Measurements from ENCODE around the gene SCMH1.

DNA sequence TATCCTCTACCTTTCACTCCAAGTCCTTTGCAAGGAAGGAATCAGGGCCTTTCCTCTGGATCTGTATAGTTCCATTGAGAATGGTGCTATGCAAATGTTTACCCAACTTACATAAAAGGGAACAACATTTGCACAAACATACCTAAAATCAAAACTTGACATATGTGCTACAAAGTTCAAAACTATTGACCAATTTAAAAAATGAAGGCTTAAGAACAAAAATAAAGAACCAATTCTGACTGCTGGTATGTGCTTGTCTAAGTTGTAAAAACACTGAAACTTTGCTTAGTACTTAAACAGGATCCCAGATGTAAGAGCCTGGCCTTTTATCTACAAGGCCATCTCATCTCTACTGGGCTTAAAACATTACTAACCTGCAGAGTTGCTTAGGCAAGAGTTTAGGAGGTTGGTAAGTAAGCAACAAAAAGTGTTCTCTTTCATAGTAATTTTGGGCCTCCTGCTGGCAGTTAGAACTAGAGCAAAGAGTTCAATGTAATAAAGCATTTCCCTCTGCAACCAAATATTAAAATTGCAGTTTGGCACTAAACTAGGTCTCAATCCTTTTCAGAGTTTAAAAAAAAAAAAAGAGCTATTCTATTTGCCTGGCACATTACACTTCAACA, 2.0 kb downstream of the SCMH1 start:
- peak; percentile 51 for TF ChIP-seq CTCF (IDR thresholded peaks at IDR 0.05; ENCODE audit: low read depth, low read length, missing input control)
- TF ChIP-seq FOXA2 (IDR thresholded peaks at IDR 0.05) = peak; percentile 40
- TF ChIP-seq ZBTB33 (IDR thresholded peaks at IDR 0.05) = no peak
- TF ChIP-seq SP1 (IDR thresholded peaks at IDR 0.05) = peak; percentile 47
- peak; percentile 79 to 80 for TF ChIP-seq RAD21 (IDR thresholded peaks at IDR 0.05)
- peak; percentile 39 to 43 for TF ChIP-seq JUND (IDR thresholded peaks at IDR 0.05)
- TF ChIP-seq YY1 (IDR thresholded peaks at IDR 0.05) = no peak
- no peak for TF ChIP-seq TAF1 (conservative IDR thresholded peaks at IDR 0.05)
- TF ChIP-seq, protein P1, sequence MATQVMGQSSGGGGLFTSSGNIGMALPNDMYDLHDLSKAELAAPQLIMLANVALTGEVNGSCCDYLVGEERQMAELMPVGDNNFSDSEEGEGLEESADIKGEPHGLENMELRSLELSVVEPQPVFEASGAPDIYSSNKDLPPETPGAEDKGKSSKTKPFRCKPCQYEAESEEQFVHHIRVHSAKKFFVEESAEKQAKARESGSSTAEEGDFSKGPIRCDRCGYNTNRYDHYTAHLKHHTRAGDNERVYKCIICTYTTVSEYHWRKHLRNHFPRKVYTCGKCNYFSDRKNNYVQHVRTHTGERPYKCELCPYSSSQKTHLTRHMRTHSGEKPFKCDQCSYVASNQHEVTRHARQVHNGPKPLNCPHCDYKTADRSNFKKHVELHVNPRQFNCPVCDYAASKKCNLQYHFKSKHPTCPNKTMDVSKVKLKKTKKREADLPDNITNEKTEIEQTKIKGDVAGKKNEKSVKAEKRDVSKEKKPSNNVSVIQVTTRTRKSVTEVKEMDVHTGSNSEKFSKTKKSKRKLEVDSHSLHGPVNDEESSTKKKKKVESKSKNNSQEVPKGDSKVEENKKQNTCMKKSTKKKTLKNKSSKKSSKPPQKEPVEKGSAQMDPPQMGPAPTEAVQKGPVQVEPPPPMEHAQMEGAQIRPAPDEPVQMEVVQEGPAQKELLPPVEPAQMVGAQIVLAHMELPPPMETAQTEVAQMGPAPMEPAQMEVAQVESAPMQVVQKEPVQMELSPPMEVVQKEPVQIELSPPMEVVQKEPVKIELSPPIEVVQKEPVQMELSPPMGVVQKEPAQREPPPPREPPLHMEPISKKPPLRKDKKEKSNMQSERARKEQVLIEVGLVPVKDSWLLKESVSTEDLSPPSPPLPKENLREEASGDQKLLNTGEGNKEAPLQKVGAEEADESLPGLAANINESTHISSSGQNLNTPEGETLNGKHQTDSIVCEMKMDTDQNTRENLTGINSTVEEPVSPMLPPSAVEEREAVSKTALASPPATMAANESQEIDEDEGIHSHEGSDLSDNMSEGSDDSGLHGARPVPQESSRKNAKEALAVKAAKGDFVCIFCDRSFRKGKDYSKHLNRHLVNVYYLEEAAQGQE (IDR thresholded peaks at IDR 0.05) = no peak
- TF ChIP-seq GABPA (IDR thresholded peaks at IDR 0.05 in 1 of 2, conservative IDR thresholded peaks at IDR 0.05 in 1 of 2) = no peak
